Skin epidermis (tissue), 12 donors: Measurements from ENCODE around the gene SMAD3.

ENCODE experiments used
- H3K27ac ChIP-seq, 21 experiments: fragments of 200-600 bp; sonication (generic) in 11 of 21; one replicate each; pipeline ENCODE4 v1.5.0; 2020; ENCODE audit warnings: mild to moderate bottlenecking in 3 of 21, inconsistent platforms in 2 of 21, moderate library complexity in 2 of 21
- H3K4me3 ChIP-seq, 7 experiments: fragments of 200-600 bp; sonication (generic) in 2 of 7; one replicate each; pipeline ENCODE4 v1.5.0; 2020; ENCODE audit warnings: inconsistent platforms in 2 of 7, mild to moderate bottlenecking in 2 of 7, moderate library complexity in 1 of 7

SMAD3 gene

GRCh38 chr15:67076147-67076843 is 10.9 kb downstream of the SMAD3 start:
- H3K4me3 ChIP-seq: no peak overlapping the region
- H3K27ac ChIP-seq: peak overlapping the region in 6 of 21 experiments; percentile 14 to 56 (median 45)

DNA sequence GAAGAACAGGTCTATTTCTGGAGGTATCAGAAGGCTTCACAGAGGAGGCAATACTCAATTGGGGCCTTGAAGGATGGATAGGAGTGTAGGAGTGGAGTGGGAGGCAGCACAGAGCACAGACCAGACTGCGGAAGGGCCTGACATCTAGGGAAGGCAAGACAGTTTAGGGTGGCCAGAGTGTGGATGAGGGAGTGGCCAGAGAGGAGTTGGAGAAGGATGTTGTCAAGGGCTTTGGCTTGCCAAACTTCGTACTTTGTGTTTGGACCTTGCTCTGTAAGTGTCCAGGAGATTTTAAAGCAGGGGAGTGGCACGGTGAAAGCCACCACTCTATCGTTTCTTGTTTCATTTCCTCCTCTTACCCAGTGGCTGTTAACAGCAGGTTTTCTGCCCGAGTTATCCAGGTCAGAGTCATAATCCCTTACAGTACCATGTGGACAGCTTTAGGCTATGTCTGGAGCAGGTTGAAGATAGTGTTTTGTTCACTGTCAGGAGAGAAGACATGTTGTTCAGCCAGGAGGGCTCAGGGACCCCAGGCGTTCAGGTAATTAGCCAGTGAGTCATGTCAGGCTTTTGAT is 12.3 kb downstream of the SMAD3 start:
- H3K27ac ChIP-seq: peak overlapping the region in 7 of 21 experiments; percentile 4 to 52 (median 16)
- H3K4me3 ChIP-seq: no peak overlapping the region

- H3K4me3 ChIP-seq: no peak overlapping the region
- H3K27ac ChIP-seq: no peak overlapping the region
Observed at GRCh38 chr15:67079361-67079760, 14.0 kb downstream of the SMAD3 start.

- H3K27ac ChIP-seq: peak overlapping the region in 16 of 21 experiments; percentile 0 to 69 (median 40)
- H3K4me3 ChIP-seq: no peak overlapping the region
Observed at GRCh38 chr15:67080118-67080899, 14.9 kb downstream of the SMAD3 start.

DNA sequence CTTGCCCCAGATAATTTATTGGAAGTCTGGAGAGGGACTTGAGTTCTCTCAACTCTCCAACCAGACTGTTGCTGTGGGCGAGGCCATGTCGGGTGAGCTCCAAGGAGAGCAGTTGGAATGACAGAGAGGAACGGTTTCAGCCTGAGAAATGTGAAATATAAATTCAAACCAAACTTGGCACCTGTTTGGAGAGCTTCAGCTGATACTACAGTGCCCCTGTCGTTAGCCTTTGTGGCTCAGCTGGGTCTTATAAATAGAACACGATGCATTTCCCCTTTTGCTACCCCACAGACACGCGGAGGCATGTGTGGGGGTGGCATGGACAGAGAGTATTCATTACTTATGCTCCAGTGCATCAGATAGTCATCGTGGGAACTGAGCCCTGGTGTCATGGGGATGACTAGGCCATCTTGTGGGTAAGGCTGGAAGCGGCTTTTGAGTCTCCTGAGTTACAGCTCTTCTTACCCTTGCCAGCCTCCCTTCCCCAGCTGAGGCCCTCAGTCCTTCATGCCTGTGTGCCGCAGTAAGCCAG is 15.6 kb downstream of the SMAD3 start:
- Histone ChIP-seq H3K4me3 (no peak overlapping the region), H3K27ac (peak overlapping the region in 18 of 21 experiments; percentile 0 to 69 (median 40))

- Histone ChIP-seq H3K27ac (peak overlapping the region in 9 of 21 experiments; percentile 6 to 69 (median 39)), H3K4me3 (no peak overlapping the region)
Observed at GRCh38 chr15:67082007-67082536, 16.7 kb downstream of the SMAD3 start.

DNA sequence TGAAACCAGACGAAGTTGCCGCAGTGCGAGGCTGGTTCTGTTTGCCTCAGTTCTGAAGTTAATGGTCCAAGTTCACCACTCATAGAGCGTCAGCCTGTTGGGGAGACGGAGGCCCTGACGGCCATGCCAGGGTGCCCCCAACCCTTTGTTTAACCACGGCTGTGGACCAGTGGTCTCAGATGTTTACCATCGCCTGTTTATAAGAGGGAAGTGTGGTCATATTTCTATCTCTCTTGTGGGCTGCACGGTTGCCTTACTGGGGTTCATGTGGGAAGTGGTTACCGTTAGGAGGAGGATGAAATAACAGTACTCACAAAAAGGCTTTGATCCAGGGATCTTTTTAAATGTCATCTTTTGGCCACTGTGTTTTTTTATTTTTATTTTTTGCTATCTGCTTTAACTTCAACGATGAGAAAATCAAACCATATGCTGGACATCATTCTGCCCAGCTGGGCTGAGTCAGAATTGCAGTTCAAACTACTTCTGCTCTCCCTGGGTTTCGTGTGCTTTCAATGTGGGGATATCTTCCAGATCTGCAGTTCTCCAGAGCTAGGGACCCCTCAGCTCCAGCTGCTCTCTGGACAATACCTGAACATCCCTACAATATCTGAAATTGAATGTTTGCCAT is 17.8 kb downstream of the SMAD3 start:
- no peak overlapping the region for H3K4me3 ChIP-seq
- H3K27ac ChIP-seq: peak overlapping the region in 6 of 21 experiments; percentile 14 to 69 (median 32)

DNA sequence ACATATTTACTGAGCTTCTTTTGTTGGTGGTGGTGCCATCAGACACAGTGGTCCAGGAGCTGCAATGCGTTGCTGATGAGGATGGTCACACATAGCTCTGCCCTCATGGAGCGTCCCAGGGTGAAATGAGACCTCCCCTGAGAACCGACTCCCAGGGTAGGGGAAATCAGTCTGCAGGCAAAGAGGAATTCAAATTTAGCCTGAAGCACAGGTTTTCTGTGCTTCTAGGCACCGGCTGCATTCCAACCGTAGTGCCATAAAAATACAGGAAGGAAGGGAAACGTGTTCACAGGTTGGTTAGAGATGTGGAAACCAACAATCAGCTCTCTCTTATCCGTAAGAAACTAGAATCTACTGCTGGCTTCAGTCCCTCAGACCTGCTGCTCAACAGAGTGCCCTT is 19.2 kb downstream of the SMAD3 start:
- Histone ChIP-seq H3K4me3 (no peak overlapping the region), H3K27ac (peak overlapping the region in 3 of 21 experiments; percentile 13 to 43 (median 36))

DNA sequence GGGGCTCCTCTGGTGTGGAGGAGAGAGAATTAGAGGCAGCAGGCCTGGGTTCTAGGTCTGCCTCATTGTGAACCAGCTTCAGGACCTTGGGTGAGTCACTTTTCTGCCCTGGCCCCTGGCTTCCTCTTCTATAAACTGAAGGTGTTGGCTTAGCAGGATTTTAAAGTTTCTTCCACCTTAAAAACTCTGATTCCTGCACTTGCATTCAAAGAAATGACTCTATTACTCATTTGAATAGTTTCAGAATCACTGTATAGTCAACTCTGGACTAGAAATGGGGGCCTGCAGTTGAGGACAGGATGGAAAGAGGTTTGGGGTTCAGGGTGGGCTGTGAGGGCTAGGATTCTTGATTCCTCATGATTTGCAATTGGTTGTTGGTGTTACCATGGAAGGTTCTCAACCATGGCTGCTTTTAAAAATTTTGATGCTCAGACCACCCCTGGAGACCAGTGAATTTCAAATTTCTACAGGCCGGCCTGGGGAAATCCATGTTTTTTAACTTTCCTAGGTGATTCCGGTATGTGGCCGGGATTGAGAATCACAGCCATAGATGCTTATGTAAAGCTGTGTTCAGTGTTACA is 19.9 kb downstream of the SMAD3 start:
- H3K4me3 ChIP-seq: no peak overlapping the region
- H3K27ac ChIP-seq: peak overlapping the region in 6 of 21 experiments; percentile 2 to 43 (median 12)

DNA sequence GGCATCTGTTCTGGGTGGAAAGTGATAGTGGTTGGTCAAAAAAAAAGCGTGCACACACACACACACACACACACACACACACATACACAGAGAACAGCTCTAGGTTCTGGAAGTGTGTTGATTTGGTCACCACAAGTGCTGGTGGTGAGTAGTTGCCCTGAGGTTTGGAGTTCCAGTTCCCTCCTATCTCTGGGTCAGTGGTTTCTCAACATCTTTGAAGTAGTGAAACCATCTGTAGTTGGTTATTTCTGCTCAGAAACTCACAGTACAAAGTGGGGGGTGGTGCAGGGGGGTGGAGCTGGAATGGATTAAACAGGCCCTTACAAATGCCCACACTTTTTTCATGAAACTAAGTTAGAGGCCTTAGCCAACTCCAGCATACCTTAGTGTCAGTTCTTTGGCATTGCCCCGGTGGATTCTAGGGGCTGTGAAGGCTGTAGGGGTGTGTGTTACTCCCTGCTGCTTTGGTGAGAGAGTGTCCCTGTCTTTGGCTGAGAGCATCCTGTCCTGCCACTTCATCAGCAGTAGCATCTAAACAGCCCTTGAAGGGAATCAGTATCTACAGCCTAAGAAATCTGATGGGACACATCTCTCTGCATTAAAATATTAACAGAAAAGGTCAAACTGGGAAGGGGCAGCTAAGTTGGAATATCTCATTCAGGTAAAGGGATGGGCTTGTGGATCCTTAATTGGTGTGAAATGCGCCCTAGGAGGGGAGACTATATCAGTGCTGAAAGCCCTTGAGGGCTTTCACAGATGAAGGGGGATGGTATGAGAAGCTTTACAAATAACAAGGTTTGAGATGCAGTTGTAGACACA is 20.6 kb downstream of the SMAD3 start:
- Histone ChIP-seq H3K4me3 (no peak overlapping the region), H3K27ac (peak overlapping the region in 9 of 21 experiments; percentile 2 to 46 (median 16))

GRCh38 chr15:67086637-67086914 is 21.2 kb downstream of the SMAD3 start:
- Histone ChIP-seq H3K4me3 (no peak overlapping the region), H3K27ac (peak overlapping the region in 6 of 21 experiments; percentile 2 to 40 (median 28))

- Histone ChIP-seq H3K4me3 (no peak overlapping the region), H3K27ac (peak overlapping the region in 7 of 21 experiments; percentile 12 to 42 (median 30))
Observed at GRCh38 chr15:67087507-67088172, 22.2 kb downstream of the SMAD3 start.

GRCh38 chr15:67089217-67090193 is 24.1 kb downstream of the SMAD3 start:
- Histone ChIP-seq H3K27ac (peak overlapping the region in 2 of 21 experiments; percentile 1 to 34), H3K4me3 (no peak overlapping the region)

- Histone ChIP-seq H3K4me3 (no peak overlapping the region), H3K27ac (peak overlapping the region in 4 of 21 experiments; percentile 13 to 18 (median 14))
Observed at GRCh38 chr15:67090297-67091070, 25.1 kb downstream of the SMAD3 start.

- peak overlapping the region in 7 of 21 experiments; percentile 13 to 37 (median 15) for H3K27ac ChIP-seq
- no peak overlapping the region for H3K4me3 ChIP-seq
Observed at GRCh38 chr15:67091071-67091979, 25.9 kb downstream of the SMAD3 start.
